Testis (tissue), 3 donors: ENCODE data around the gene DOCK6. TPM values are rescaled to one million over a fixed set of nuclear protein-coding genes. Genes with fewer than 3 reads are reported as not detected.

ENCODE experiments used
- DNase-seq: peaks from one replicate; pipeline ENCODE4 v3.0.0-alpha.2; 2019
- H3K27ac ChIP-seq, 2 donors: fragments of 200-600 bp; sonication (generic); one replicate each; pipeline ENCODE4 v1.5.1; 2019
- H3K27me3 ChIP-seq: fragments of 200-600 bp; sonication (generic); one replicate; pipeline ENCODE4 v1.5.1; 2019
- H3K36me3 ChIP-seq: fragments of 200-600 bp; sonication (generic); one replicate; pipeline ENCODE4 v1.5.1; 2017; ENCODE audit warnings: low read depth; ENCODE audit errors: missing control alignments
- H3K4me1 ChIP-seq: fragments of 200-600 bp; sonication (generic); one replicate; pipeline ENCODE4 v1.5.1; 2019
- H3K4me3 ChIP-seq, 2 donors: fragments of 200-600 bp; sonication (generic); one replicate each; pipeline ENCODE4 v1.5.1; 2017 to 2019
- H3K9me3 ChIP-seq: fragments of 200-600 bp; sonication (generic); one replicate; pipeline ENCODE4 v1.5.1; 2017
- CTCF ChIP-seq, 3 experiments: fragments of 450-650 bp in 2 of 3; fragments of 200-600 bp in 1 of 3; sonication (generic) in 1 of 3; IDR thresholded peaks; one replicate each; pipeline ENCODE4 v1.5.1; 2016 to 2019; ENCODE audit warnings: antibody characterized with exemption in 3 of 3, mild to moderate bottlenecking in 2 of 3, moderate library complexity in 1 of 3
- POLR2A ChIP-seq: fragments of 450-650 bp; IDR thresholded peaks from one replicate; pipeline ENCODE4 v1.6.1; 2017; ENCODE audit warnings: antibody characterized with exemption, mild to moderate bottlenecking, moderate library complexity
- WGBS, 2 donors: methylation state at CpG; one replicate each; pipeline ENCODE4 v1.1.5; 2018; 5-methylcytosine and 5-hydroxymethylcytosine counted together
- intact Hi-C: fragments of 100-400 bp; cut with DNase I; formaldehyde crosslinking; loops from one replicate; pipeline ENCODE4 v1.15.1; 2023; ENCODE audit warnings: low total_unique reads
- polyA plus RNA-seq: library from polyadenylated mRNA; stranded (reverse); fragments of 350-450 nt; fragmentation: Illumina TruSeq; extraction: RNeasy Lipid Tissue Mini Kit (QIAGEN cat#74804); gene quantifications from one replicate; pipeline ENCODE4 v1.2.3, GENCODE V29; 2014; ENCODE audit warnings: low read depth, low replicate concordance; ENCODE audit not compliant: insufficient read depth
- total RNA-seq, 2 donors: library from RNA; depleted of rRNA; stranded (reverse); fragments of >200 nt; gene quantifications; one replicate each; pipeline ENCODE4 v1.2.3, GENCODE V29; 2016

DOCK6 gene
- total and polyA plus RNA-seq, 3 donors from 2014 or later, result 18.4 to 45.0 (median 32.5) TPM

GRCh38 chr19:11205939-11206570 is 56.3 kb downstream of the DOCK6 start:
- TF ChIP-seq CTCF (IDR thresholded peaks at IDR 0.05) (no peak), POLR2A (no peak)
- H3K4me3 ChIP-seq, result no peak overlapping the region
- intact Hi-C loops, result no loop called here
- H3K27ac ChIP-seq, result no peak overlapping the region
- H3K4me1 ChIP-seq, result peaks cover 20% of the 10 kb centered on the region
- H3K36me3 ChIP-seq, result no peaks in the 10 kb centered on the region
- H3K27me3 ChIP-seq, result no peaks in the 10 kb centered on the region
- no peaks in the 10 kb centered on the region for H3K9me3 ChIP-seq
- 82 to 86% methylated on average over 9 of the region's 9 CpGs for WGBS, 2 donors
- no peak for DNase-seq

- no peak for TF ChIP-seq CTCF (IDR thresholded peaks at IDR 0.05)
- TF ChIP-seq POLR2A, result no peak
- Histone ChIP-seq H3K9me3 (no peaks in the 10 kb centered on the region), H3K36me3 (no peaks in the 10 kb centered on the region), H3K27ac (peak overlapping the region; percentile 85 to 86), H3K27me3 (no peaks in the 10 kb centered on the region), H3K4me3 (no peak overlapping the region), H3K4me1 (peaks cover 20% of the 10 kb centered on the region)
- WGBS, 2 donors, result 51 to 55% methylated on average over 5 of the region's 5 CpGs
- no peak for DNase-seq
- intact Hi-C loops, result loop anchor here (5.0 kb wide), 1 partner anchor 168 kb away; no protein-coding TSS in a partner anchor
Observed at GRCh38 chr19:11204943-11205349, 57.4 kb downstream of the DOCK6 start.

GRCh38 chr19:11204076-11204602 is 58.2 kb downstream of the DOCK6 start:
- H3K4me1 ChIP-seq, result peaks cover 20% of the 10 kb centered on the region
- DNase-seq, result no peak
- no peaks in the 10 kb centered on the region for H3K9me3 ChIP-seq
- H3K4me3 ChIP-seq, result no peak overlapping the region
- peak overlapping the region; percentile 85 to 86 for H3K27ac ChIP-seq
- TF ChIP-seq POLR2A (no peak), CTCF (IDR thresholded peaks at IDR 0.05) (no peak)
- WGBS, 2 donors, result 78 to 80% methylated on average over 8 to 9 of the region's 9 CpGs
- intact Hi-C loops, result loop anchor here (5.0 kb wide), 1 partner anchor 167 kb away; no protein-coding TSS in a partner anchor
- H3K27me3 ChIP-seq, result no peaks in the 10 kb centered on the region
- H3K36me3 ChIP-seq, result no peaks in the 10 kb centered on the region

- Histone ChIP-seq H3K4me3 (no peak overlapping the region), H3K9me3 (no peaks in the 10 kb centered on the region), H3K27ac (peak overlapping the region; percentile 85 to 86), H3K4me1 (peaks cover 24% of the 10 kb centered on the region), H3K27me3 (no peaks in the 10 kb centered on the region), H3K36me3 (no peaks in the 10 kb centered on the region)
- 31 to 33% methylated on average over 13 to 17 of the region's 17 CpGs for WGBS, 2 donors
- TF ChIP-seq CTCF (IDR thresholded peaks at IDR 0.05) (peak; percentile 74 to 89 (median 80)), POLR2A (no peak)
- DNase-seq, result peak; percentile 88
- intact Hi-C loops, result loop anchor here (2.0 to 5.0 kb wide), 2 partner anchors 67 to 166 kb away; no protein-coding TSS in a partner anchor
Observed at GRCh38 chr19:11203194-11204075, 58.9 kb downstream of the DOCK6 start.
